ENCODE results near the gene PKP1. TPM values are rescaled to one million over a fixed set of nuclear protein-coding genes. Genes with fewer than 3 reads are reported as not detected.
A peak's percentile ranks its signal among the peaks of the same experiment; 100 is the strongest.

PKP1 gene
- total and polyA plus RNA-seq, 2 experiments from 2014 or later: 0.19 to 0.83 TPM

DNA sequence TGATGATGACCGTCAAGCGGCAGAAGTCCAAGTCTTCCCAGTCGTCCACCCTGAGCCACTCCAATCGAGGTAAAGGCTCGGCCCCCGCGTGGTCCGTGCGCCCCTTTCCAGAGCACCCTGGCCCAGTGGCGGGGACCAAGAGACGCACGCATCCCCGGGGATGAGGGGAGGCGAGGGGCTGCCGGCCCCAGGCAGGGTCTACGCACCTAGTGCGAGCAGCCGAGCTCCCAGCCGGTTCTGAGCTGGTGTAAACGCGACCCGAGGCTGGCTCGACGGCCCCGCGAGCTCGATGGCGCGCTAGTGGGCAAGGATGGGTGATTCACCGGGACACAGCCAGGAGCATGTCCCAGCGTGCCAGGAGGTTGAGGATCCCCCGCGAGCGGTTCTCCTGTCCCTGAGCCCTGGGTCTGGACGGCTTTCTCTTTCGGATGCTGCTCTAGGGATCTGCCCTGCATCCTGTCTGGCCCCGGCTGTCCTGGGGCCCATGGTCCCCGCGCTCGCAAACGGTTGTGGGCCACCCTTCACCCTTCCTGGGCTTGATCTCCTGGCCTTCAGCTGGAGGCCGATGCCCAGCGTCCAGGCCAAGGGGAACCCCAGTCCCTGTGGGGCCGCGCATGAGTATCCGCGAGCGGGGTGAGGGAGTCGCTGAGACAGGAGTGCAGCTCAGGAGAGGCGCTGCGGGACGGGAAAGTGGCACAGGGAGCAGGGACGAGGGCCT, 689 bp downstream of the PKP1 start:
- Histone ChIP-seq H3K27me3 (ENCODE audit: insufficient read depth) (peaks cover 44% of the 10 kb centered on the region), H2AFZ (peak overlapping the region; percentile 100), H3K4me1 (ENCODE audit: insufficient read depth) (peaks cover 8% of the 10 kb centered on the region; the same call in 1 of the 2 replicates), H4K20me1 (replicated peaks; ENCODE audit: insufficient read depth) (no peaks in the 10 kb centered on the region), H3F3A (replicated peaks; ENCODE audit: low read depth) (no peaks in the 10 kb centered on the region), H3K79me2 (replicated peaks; ENCODE audit: insufficient read depth) (no peaks in the 10 kb centered on the region), H3K36me3 (ENCODE audit: insufficient read depth) (no peaks in the 10 kb centered on the region), H3K4me3 (peak overlapping the region; percentile 53), H3K4me2 (peak overlapping the region; percentile 82), H3K9me2 (ENCODE audit: insufficient read depth) (no peaks in the 10 kb centered on the region), H3K27ac (ENCODE audit: low read depth) (no peak overlapping the region)
- H3K4me1 Mint-ChIP-seq: peaks cover 15% of the 10 kb centered on the region
- DNase-seq (ENCODE audit: low spot score) (peak; percentile 40), ATAC-seq (peak; percentile 34)
- no peaks in the 10 kb centered on the region for H3K9me3 Mint-ChIP-seq
- no peak overlapping the region for H3K4me3 Mint-ChIP-seq
- no peak overlapping the region for H3K27ac Mint-ChIP-seq
- H3K27me3 Mint-ChIP-seq (ENCODE audit: insufficient read depth, low read depth, poor library complexity): peaks cover 15% of the 10 kb centered on the region
- TF ChIP-seq EZH2phosphoT487 (IDR thresholded peaks at IDR 0.05; ENCODE audit: unreplicated experiment) (no peak), EZH2 (IDR thresholded peaks at IDR 0.05; ENCODE audit: low read depth, unreplicated experiment) (peak; percentile 7), POLR2AphosphoS5 (IDR thresholded peaks at IDR 0.05; ENCODE audit: low read depth) (no peak)
- no peaks in the 10 kb centered on the region for H3K36me3 Mint-ChIP-seq (ENCODE audit: low read depth)

DNA sequence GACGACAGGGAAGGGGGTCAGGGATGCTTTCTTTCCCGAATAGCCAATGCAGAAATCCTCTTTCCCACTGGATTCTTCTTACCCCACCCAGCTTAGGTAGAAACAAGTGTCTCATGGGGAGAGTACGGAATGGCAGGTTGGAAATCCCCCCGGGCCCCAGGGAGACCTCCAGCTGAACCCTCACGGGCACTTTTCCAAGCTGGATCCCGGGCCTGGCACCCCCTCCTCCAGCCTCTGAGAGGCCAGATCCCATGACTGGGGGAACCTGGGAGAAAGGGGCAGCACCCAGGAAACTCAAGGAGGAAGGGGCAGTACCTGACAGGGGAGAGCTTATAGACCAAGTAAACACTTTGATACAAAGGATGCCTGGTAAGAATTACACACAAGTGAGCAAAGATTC, 1.3 kb downstream of the PKP1 start:
- DNase-seq (ENCODE audit: low spot score): no peak
- Histone ChIP-seq H3K4me2 (no peak overlapping the region), H3F3A (replicated peaks; ENCODE audit: low read depth) (no peaks in the 10 kb centered on the region), H3K27me3 (ENCODE audit: insufficient read depth) (peaks cover 44% of the 10 kb centered on the region), H3K4me1 (ENCODE audit: insufficient read depth) (peaks cover 9% of the 10 kb centered on the region; the same call in 1 of the 2 replicates), H2AFZ (no peak overlapping the region; the same call in 1 of the 2 replicates), H3K4me3 (no peak overlapping the region), H3K9me2 (ENCODE audit: insufficient read depth) (no peaks in the 10 kb centered on the region), H3K36me3 (ENCODE audit: insufficient read depth) (no peaks in the 10 kb centered on the region), H3K27ac (ENCODE audit: low read depth) (no peak overlapping the region), H3K79me2 (replicated peaks; ENCODE audit: insufficient read depth) (no peaks in the 10 kb centered on the region), H4K20me1 (replicated peaks; ENCODE audit: insufficient read depth) (no peaks in the 10 kb centered on the region)
- Mint-ChIP-seq H3K4me3 (no peak overlapping the region), H3K27ac (no peak overlapping the region), H3K36me3 (ENCODE audit: low read depth) (no peaks in the 10 kb centered on the region), H3K9me3 (no peaks in the 10 kb centered on the region), H3K4me1 (peaks cover 20% of the 10 kb centered on the region), H3K27me3 (ENCODE audit: insufficient read depth, low read depth, poor library complexity) (peaks cover 15% of the 10 kb centered on the region)
- no peak for ATAC-seq
- no peak for TF ChIP-seq CREB1 (CRISPR knock-in tag; IDR thresholded peaks at IDR 0.05; ENCODE audit: low read depth)
- TF ChIP-seq, protein P1, sequence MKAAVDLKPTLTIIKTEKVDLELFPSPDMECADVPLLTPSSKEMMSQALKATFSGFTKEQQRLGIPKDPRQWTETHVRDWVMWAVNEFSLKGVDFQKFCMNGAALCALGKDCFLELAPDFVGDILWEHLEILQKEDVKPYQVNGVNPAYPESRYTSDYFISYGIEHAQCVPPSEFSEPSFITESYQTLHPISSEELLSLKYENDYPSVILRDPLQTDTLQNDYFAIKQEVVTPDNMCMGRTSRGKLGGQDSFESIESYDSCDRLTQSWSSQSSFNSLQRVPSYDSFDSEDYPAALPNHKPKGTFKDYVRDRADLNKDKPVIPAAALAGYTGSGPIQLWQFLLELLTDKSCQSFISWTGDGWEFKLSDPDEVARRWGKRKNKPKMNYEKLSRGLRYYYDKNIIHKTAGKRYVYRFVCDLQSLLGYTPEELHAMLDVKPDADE (IDR thresholded peaks at IDR 0.05): no peak
- no peak for TF ChIP-seq POLR2AphosphoS5 (IDR thresholded peaks at IDR 0.05; ENCODE audit: low read depth)
- TF ChIP-seq, protein P2, sequence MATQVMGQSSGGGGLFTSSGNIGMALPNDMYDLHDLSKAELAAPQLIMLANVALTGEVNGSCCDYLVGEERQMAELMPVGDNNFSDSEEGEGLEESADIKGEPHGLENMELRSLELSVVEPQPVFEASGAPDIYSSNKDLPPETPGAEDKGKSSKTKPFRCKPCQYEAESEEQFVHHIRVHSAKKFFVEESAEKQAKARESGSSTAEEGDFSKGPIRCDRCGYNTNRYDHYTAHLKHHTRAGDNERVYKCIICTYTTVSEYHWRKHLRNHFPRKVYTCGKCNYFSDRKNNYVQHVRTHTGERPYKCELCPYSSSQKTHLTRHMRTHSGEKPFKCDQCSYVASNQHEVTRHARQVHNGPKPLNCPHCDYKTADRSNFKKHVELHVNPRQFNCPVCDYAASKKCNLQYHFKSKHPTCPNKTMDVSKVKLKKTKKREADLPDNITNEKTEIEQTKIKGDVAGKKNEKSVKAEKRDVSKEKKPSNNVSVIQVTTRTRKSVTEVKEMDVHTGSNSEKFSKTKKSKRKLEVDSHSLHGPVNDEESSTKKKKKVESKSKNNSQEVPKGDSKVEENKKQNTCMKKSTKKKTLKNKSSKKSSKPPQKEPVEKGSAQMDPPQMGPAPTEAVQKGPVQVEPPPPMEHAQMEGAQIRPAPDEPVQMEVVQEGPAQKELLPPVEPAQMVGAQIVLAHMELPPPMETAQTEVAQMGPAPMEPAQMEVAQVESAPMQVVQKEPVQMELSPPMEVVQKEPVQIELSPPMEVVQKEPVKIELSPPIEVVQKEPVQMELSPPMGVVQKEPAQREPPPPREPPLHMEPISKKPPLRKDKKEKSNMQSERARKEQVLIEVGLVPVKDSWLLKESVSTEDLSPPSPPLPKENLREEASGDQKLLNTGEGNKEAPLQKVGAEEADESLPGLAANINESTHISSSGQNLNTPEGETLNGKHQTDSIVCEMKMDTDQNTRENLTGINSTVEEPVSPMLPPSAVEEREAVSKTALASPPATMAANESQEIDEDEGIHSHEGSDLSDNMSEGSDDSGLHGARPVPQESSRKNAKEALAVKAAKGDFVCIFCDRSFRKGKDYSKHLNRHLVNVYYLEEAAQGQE (IDR thresholded peaks at IDR 0.05; ENCODE audit: unreplicated experiment): no peak
- TF ChIP-seq, protein P3, sequence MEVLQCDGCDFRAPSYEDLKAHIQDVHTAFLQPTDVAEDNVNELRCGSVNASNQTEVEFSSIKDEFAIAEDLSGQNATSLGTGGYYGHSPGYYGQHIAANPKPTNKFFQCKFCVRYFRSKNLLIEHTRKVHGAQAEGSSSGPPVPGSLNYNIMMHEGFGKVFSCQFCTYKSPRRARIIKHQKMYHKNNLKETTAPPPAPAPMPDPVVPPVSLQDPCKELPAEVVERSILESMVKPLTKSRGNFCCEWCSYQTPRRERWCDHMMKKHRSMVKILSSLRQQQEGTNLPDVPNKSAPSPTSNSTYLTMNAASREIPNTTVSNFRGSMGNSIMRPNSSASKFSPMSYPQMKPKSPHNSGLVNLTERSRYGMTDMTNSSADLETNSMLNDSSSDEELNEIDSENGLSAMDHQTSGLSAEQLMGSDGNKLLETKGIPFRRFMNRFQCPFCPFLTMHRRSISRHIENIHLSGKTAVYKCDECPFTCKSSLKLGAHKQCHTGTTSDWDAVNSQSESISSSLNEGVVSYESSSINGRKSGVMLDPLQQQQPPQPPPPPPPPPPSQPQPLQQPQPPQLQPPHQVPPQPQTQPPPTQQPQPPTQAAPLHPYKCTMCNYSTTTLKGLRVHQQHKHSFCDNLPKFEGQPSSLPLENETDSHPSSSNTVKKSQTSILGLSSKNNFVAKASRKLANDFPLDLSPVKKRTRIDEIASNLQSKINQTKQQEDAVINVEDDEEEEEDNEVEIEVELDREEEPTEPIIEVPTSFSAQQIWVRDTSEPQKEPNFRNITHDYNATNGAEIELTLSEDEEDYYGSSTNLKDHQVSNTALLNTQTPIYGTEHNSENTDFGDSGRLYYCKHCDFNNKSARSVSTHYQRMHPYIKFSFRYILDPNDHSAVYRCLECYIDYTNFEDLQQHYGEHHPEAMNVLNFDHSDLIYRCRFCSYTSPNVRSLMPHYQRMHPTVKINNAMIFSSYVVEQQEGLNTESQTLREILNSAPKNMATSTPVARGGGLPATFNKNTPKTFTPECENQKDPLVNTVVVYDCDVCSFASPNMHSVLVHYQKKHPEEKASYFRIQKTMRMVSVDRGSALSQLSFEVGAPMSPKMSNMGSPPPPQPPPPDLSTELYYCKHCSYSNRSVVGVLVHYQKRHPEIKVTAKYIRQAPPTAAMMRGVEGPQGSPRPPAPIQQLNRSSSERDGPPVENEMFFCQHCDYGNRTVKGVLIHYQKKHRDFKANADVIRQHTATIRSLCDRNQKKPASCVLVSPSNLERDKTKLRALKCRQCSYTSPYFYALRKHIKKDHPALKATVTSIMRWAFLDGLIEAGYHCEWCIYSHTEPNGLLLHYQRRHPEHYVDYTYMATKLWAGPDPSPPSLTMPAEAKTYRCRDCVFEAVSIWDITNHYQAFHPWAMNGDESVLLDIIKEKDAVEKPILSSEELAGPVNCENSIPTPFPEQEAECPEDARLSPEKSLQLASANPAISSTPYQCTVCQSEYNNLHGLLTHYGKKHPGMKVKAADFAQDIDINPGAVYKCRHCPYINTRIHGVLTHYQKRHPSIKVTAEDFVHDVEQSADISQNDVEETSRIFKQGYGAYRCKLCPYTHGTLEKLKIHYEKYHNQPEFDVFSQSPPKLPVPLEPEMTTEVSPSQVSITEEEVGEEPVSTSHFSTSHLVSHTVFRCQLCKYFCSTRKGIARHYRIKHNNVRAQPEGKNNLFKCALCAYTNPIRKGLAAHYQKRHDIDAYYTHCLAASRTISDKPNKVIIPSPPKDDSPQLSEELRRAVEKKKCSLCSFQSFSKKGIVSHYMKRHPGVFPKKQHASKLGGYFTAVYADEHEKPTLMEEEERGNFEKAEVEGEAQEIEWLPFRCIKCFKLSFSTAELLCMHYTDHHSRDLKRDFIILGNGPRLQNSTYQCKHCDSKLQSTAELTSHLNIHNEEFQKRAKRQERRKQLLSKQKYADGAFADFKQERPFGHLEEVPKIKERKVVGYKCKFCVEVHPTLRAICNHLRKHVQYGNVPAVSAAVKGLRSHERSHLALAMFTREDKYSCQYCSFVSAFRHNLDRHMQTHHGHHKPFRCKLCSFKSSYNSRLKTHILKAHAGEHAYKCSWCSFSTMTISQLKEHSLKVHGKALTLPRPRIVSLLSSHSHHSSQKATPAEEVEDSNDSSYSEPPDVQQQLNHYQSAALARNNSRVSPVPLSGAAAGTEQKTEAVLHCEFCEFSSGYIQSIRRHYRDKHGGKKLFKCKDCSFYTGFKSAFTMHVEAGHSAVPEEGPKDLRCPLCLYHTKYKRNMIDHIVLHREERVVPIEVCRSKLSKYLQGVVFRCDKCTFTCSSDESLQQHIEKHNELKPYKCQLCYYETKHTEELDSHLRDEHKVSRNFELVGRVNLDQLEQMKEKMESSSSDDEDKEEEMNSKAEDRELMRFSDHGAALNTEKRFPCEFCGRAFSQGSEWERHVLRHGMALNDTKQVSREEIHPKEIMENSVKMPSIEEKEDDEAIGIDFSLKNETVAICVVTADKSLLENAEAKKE (CRISPR knock-in tag; IDR thresholded peaks at IDR 0.05): no peak
- no peak for TF ChIP-seq NANOG (IDR thresholded peaks at IDR 0.05; ENCODE audit: borderline replicate concordance)
- TF ChIP-seq EZH2 (IDR thresholded peaks at IDR 0.05; ENCODE audit: low read depth, unreplicated experiment): no peak
- no peak for TF ChIP-seq STAT1 (IDR thresholded peaks at IDR 0.05; ENCODE audit: unreplicated experiment)
